Natural killer cell (primary cell): ENCODE measurements around the gene GLP2R. TPM values are rescaled to one million over a fixed set of nuclear protein-coding genes. Genes with fewer than 3 reads are reported as not detected.

ENCODE experiments used
- ATAC-seq, 3 donors: fragments of 150-1000 bp in 2 of 3; fragments of 200-7000 bp in 1 of 3; cut with Tn5 transposase; 1 replicate in 1 of 3; 2 replicates in 2 of 3; pipeline ENCODE4 v1.10.0; 2021; ENCODE audit warnings: mild to moderate bottlenecking in 2 of 3, moderate library complexity in 2 of 3
- DNase-seq, 2 donors: peaks; one replicate each; pipeline versions ENCODE4 v3.0.0 to v3.0.0-alpha.2; 2013 to 2021; ENCODE audit warnings: mixed read lengths in 1 of 2
- H3K27ac ChIP-seq: one replicate; pipeline ENCODE4 v1.5.1; 2013; ENCODE audit warnings: mild to moderate bottlenecking, low read length
- H3K27me3 ChIP-seq: one replicate; pipeline ENCODE4 v1.6.1; 2013; ENCODE audit warnings: low read length; ENCODE audit not compliant: control insufficient read depth, insufficient read depth
- H3K36me3 ChIP-seq: one replicate; pipeline ENCODE4 v1.6.1; 2013; ENCODE audit warnings: low read length; ENCODE audit not compliant: control insufficient read depth, insufficient read depth
- H3K4me1 ChIP-seq: one replicate; pipeline ENCODE4 v1.6.1; 2013; ENCODE audit warnings: low read length; ENCODE audit not compliant: control insufficient read depth, insufficient read depth
- H3K4me3 ChIP-seq: one replicate; pipeline ENCODE4 v1.5.1; 2013; ENCODE audit warnings: low read length
- H3K9me3 ChIP-seq: one replicate; pipeline ENCODE4 v1.6.1; 2013; ENCODE audit warnings: low read length; ENCODE audit not compliant: control insufficient read depth, insufficient read depth
- H3K27ac Mint-ChIP-seq, 2 donors: one replicate each; pipeline ENCODE4 v1.8.0; 2022; ENCODE audit warnings: mild to moderate bottlenecking in 2 of 2, mixed read lengths in 2 of 2, moderate library complexity in 1 of 2
- H3K27me3 Mint-ChIP-seq, 2 donors: one replicate each; pipeline ENCODE4 v1.8.0; 2022; ENCODE audit warnings: low read depth in 2 of 2, mixed read lengths in 2 of 2
- H3K36me3 Mint-ChIP-seq: one replicate; pipeline ENCODE4 v1.8.0; 2022; ENCODE audit warnings: mixed read lengths
- H3K4me1 Mint-ChIP-seq, 2 donors: one replicate each; pipeline ENCODE4 v1.8.0; 2022; ENCODE audit warnings: mixed read lengths in 2 of 2
- H3K4me3 Mint-ChIP-seq: one replicate; pipeline ENCODE4 v1.8.0; 2022; ENCODE audit warnings: mild to moderate bottlenecking, moderate library complexity, mixed read lengths
- H3K9me3 Mint-ChIP-seq, 2 donors: one replicate each; pipeline ENCODE4 v1.8.0; 2022; ENCODE audit warnings: mixed read lengths in 2 of 2
- WGBS: methylation state at CpG from one replicate; pipeline ENCODE4 v1.1.7; 2013; ENCODE audit warnings: missing lambda C conversion rate; ENCODE audit not compliant: insufficient coverage; 5-methylcytosine and 5-hydroxymethylcytosine counted together
- intact Hi-C: fragments of 100-400 bp; cut with micrococcal nuclease; formaldehyde crosslinking; loops from one replicate; pipeline ENCODE4 v1.14.2; 2022
- total RNA-seq, 4 donors: library from RNA; stranded (reverse); fragments of 120-200 nt in 1 of 4; gene quantifications; one replicate each; pipeline versions ENCODE4 v1.2.3 to v1.2.4, GENCODE V29; 2013 to 2022
- TF ChIP-seq, protein P1 (sequence below): fragments of 200-600 bp; IDR thresholded peaks from one replicate; pipeline ENCODE4 v1.8.0; 2022; ENCODE audit warnings: antibody characterized with exemption

GLP2R gene
- total RNA-seq, 3 donors from 2014 or later (not counting 1 experiment from before 2014, with no cell fraction given), result not detected

DNA sequence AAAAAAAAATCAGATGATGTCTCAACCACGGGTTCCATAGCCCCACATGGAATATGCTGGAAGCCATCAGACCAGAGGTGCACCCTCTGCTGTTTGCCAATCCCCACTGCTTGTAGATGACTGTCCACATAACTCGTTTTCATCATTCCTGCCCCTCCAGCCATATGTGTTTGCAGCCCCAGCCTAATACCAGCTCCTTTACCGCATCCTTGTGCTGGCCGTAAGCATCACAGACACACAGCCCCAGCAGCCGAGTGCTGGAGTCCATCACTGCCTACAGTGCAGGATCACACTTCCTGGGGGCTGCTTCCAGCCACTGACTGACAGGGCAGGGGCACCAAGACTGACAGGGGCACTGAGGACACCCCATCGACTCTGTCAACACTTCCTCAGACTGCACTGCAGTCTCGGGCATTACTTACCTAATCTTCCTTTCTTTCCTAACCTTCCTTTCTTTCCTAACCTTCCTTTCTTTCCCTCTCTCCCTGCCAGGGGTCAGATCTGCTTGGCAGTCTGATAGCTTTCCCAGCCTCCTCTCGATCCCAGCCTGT is 74.4 kb downstream of the GLP2R start:
- no peak overlapping the region for H3K4me3 ChIP-seq
- H3K4me3 Mint-ChIP-seq, result no peak overlapping the region
- H3K36me3 Mint-ChIP-seq, result no peaks in the 10 kb centered on the region
- peaks cover 6 to 7% of the 10 kb centered on the region in 2 donors for H3K27me3 Mint-ChIP-seq
- peaks cover 5% of the 10 kb centered on the region in 2 donors for H3K4me1 Mint-ChIP-seq
- no peak overlapping the region for H3K27ac ChIP-seq
- no peaks in the 10 kb centered on the region for H3K9me3 Mint-ChIP-seq
- ATAC-seq, result no peak
- TF ChIP-seq, protein P1, sequence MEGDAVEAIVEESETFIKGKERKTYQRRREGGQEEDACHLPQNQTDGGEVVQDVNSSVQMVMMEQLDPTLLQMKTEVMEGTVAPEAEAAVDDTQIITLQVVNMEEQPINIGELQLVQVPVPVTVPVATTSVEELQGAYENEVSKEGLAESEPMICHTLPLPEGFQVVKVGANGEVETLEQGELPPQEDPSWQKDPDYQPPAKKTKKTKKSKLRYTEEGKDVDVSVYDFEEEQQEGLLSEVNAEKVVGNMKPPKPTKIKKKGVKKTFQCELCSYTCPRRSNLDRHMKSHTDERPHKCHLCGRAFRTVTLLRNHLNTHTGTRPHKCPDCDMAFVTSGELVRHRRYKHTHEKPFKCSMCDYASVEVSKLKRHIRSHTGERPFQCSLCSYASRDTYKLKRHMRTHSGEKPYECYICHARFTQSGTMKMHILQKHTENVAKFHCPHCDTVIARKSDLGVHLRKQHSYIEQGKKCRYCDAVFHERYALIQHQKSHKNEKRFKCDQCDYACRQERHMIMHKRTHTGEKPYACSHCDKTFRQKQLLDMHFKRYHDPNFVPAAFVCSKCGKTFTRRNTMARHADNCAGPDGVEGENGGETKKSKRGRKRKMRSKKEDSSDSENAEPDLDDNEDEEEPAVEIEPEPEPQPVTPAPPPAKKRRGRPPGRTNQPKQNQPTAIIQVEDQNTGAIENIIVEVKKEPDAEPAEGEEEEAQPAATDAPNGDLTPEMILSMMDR, result no peak
- intact Hi-C loops, result no loop called here
- no peak for DNase-seq
- no peaks in the 10 kb centered on the region for H3K9me3 ChIP-seq
- no peaks in the 10 kb centered on the region for H3K36me3 ChIP-seq
- H3K4me1 ChIP-seq, result no peaks in the 10 kb centered on the region
- 45% methylated on average over 8 of the region's 8 CpGs for WGBS
- no peak overlapping the region for H3K27ac Mint-ChIP-seq
- H3K27me3 ChIP-seq, result no peaks in the 10 kb centered on the region

DNA sequence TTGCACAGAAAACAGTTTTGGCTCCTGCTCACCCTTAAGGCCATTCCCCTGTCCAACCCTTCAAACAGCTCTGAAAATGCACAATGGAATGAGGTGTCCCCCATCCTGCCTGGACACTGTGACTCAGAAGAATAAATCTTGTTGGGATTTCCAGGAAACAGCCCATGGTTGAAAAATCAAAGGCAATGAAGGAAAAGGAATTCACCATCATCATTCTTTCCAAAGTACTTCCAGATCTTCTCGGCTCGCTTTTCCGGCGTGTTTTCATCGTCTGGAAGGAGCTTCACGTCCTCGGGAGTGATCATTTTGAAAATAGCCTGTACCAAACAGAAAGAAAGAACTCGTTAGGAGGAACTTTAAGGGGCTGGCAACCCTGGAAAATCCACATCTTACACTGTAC is 75.1 kb downstream of the GLP2R start:
- no peaks in the 10 kb centered on the region for H3K9me3 Mint-ChIP-seq
- Histone ChIP-seq H3K36me3 (no peaks in the 10 kb centered on the region), H3K4me3 (no peak overlapping the region), H3K4me1 (no peaks in the 10 kb centered on the region), H3K27ac (no peak overlapping the region), H3K9me3 (no peaks in the 10 kb centered on the region), H3K27me3 (no peaks in the 10 kb centered on the region)
- TF ChIP-seq, protein P1, result no peak
- peaks cover 5 to 8% of the 10 kb centered on the region in 2 donors for H3K4me1 Mint-ChIP-seq
- ATAC-seq (no peak), DNase-seq (no peak)
- intact Hi-C loops, result no loop called here
- H3K4me3 Mint-ChIP-seq, result no peak overlapping the region
- H3K27ac Mint-ChIP-seq, result no peak overlapping the region
- H3K27me3 Mint-ChIP-seq, result peaks cover 6 to 7% of the 10 kb centered on the region in 2 donors
- H3K36me3 Mint-ChIP-seq, result no peaks in the 10 kb centered on the region
- 35% methylated on average over 8 of the region's 8 CpGs for WGBS

DNA sequence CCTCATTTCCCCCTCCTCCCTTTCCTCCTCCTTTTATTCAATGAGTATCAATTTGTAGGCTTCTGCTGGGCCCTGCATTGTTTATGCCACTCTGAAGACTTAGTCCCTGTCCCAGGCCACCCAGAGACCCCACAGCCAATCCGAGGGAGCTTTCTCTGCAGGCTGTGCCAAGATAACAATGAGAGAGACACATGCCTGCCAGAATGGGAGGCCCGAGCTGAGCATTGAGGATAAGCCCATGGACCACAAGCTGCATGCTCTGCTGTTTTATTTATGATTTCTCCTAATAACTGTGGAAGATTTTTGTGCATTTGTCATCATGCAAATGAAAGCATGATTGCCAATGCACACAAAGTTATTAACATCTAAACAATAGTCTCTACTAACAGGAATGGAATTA is 76.4 kb downstream of the GLP2R start:
- H3K4me3 ChIP-seq, result no peak overlapping the region
- H3K27me3 Mint-ChIP-seq, result peaks cover under 1 to 6% of the 10 kb centered on the region in 2 donors
- H3K27ac ChIP-seq, result no peak overlapping the region
- 50% methylated on average over 2 of the region's 2 CpGs for WGBS
- TF ChIP-seq, protein P1, result no peak
- peaks cover 0 to 4% of the 10 kb centered on the region in 2 donors for H3K4me1 Mint-ChIP-seq
- no peak for ATAC-seq
- H3K4me3 Mint-ChIP-seq, result no peak overlapping the region
- no peak overlapping the region for H3K27ac Mint-ChIP-seq
- no peaks in the 10 kb centered on the region for H3K9me3 Mint-ChIP-seq
- H3K36me3 Mint-ChIP-seq, result no peaks in the 10 kb centered on the region
- H3K27me3 ChIP-seq, result no peaks in the 10 kb centered on the region
- DNase-seq, result no peak
- H3K4me1 ChIP-seq, result no peaks in the 10 kb centered on the region
- H3K9me3 ChIP-seq, result no peaks in the 10 kb centered on the region
- H3K36me3 ChIP-seq, result no peaks in the 10 kb centered on the region
- intact Hi-C loops, result no loop called here
